ENCODE results near the gene CHRM2. TPM values are rescaled to one million over a fixed set of nuclear protein-coding genes. Genes with fewer than 3 reads are reported as not detected.

CHRM2 gene
- polyA plus RNA-seq, 1 of the 3 experiments (the other 2 are of a cell fraction): 0.23 TPM

DNA sequence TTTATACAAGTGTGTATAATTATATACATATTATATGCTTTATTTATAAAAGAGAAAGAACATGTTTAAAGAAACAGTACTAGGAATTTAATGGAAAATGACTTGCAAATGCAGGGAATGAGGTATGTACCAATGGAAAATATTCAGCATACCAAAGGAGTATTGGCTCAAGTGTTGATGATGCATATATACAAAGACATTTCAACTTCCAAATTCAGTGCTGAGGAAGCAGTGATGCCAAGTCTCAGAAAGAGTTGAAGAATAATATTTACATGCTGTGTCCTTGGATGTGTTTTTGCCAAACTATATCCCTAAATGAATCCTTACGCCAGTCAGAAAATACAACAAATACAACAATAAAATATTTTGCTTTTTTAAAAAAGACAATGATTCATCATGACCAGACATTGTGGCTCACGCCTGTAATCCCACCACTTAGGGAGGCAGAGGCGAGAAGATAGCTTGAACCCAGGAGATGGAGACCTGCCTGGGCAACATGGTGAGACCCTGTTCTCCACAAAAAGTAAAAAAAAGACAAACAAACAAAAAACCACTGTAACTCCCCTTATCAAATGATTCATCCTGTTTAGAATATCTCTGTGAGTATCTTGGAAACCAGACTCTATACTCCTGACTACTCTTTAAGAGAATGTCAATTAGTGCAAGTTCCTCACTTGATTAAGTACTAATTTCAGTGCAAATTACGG lies 157.2 kb downstream of the CHRM2 start:
- TF ChIP-seq FOXJ3 (CRISPR knock-in tag; IDR thresholded peaks at IDR 0.05): no peak
- no peak for TF ChIP-seq IRF3 (IDR thresholded peaks at IDR 0.05; ENCODE audit: low read depth, low read length)
- TF ChIP-seq RXRA (IDR thresholded peaks at IDR 0.05; ENCODE audit: borderline replicate concordance, low read depth): no peak
- Histone ChIP-seq H3K4me2 (no peak overlapping the region), H3K4me1 (ENCODE audit: control insufficient read depth in 1 of 2, insufficient read depth in 2 of 2, low read depth in 1 of 2, low read length in 1 of 2) (no peaks in the 10 kb centered on the region), H3K4me3 (ENCODE audit: low read depth in 2 of 2, low read length in 1 of 2) (no peak overlapping the region), H3K27me3 (ENCODE audit: insufficient read depth) (no peaks in the 10 kb centered on the region), H3K9me2 (no peaks in the 10 kb centered on the region), H2AFZ (ENCODE audit: low read depth) (no peak overlapping the region), H3F3A (replicated peaks; ENCODE audit: insufficient read depth) (no peaks in the 10 kb centered on the region), H3K79me2 (ENCODE audit: insufficient read depth) (no peaks in the 10 kb centered on the region), H3K9ac (no peak overlapping the region), H3K36me3 (replicated peaks in 1 of 2; ENCODE audit: control insufficient read depth in 1 of 2, insufficient read depth in 2 of 2, low read length in 1 of 2) (no peaks in the 10 kb centered on the region), H4K20me1 (ENCODE audit: insufficient read depth) (no peaks in the 10 kb centered on the region), H3K27ac (ENCODE audit: low read depth in 2 of 2, low read length in 1 of 2) (no peak overlapping the region), H3K9me3 (no peaks in the 10 kb centered on the region)
- DNase-seq: no peak
- 46% methylated on average over 4 of the region's 4 CpGs for WGBS (ENCODE audit: low lambda C conversion rate)
- POLR2A ChIA-PET: no interaction called here
- CTCF ChIA-PET: interaction anchor here (1.3 kb wide), 1 partner anchor 10 kb away, joined by 3 read pairs; no protein-coding TSS in a partner anchor

DNA sequence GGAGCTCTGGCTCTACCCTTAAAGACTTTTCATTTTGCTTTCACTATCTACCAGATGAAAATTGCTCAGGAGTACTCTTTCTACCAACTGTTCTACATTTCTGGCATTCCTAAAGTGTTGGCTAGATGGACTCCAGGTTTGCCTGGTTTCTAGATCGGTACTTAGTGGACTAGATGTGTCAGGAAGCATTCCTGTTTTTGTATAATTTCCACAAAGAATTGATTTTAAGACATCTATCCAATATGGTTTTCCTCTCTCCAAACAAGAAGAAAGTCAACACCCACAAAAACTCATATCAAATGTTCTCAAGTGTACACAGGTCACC lies 157.7 kb downstream of the CHRM2 start:
- DNase-seq: no peak
- Histone ChIP-seq H3K36me3 (replicated peaks in 1 of 2; ENCODE audit: control insufficient read depth in 1 of 2, insufficient read depth in 2 of 2, low read length in 1 of 2) (no peaks in the 10 kb centered on the region), H3K4me2 (no peak overlapping the region), H3K4me1 (ENCODE audit: control insufficient read depth in 1 of 2, insufficient read depth in 2 of 2, low read depth in 1 of 2, low read length in 1 of 2) (no peaks in the 10 kb centered on the region), H3K27ac (ENCODE audit: low read depth in 2 of 2, low read length in 1 of 2) (no peak overlapping the region), H3K9ac (no peak overlapping the region), H3F3A (replicated peaks; ENCODE audit: insufficient read depth) (no peaks in the 10 kb centered on the region), H3K27me3 (ENCODE audit: insufficient read depth) (no peaks in the 10 kb centered on the region), H3K9me3 (no peaks in the 10 kb centered on the region), H3K4me3 (ENCODE audit: low read depth in 2 of 2, low read length in 1 of 2) (no peak overlapping the region), H4K20me1 (ENCODE audit: insufficient read depth) (no peaks in the 10 kb centered on the region), H3K79me2 (ENCODE audit: insufficient read depth) (no peaks in the 10 kb centered on the region), H3K9me2 (no peaks in the 10 kb centered on the region), H2AFZ (ENCODE audit: low read depth) (no peak overlapping the region)
- POLR2A ChIA-PET: no interaction called here
- WGBS (ENCODE audit: low lambda C conversion rate): 48% methylated on average over 1 of the region's 1 CpG
- CTCF ChIA-PET: interaction anchor here (1.3 kb wide), 1 partner anchor 11 kb away, joined by 3 read pairs; no protein-coding TSS in a partner anchor
- TF ChIP-seq MEF2A (IDR thresholded peaks at IDR 0.05; ENCODE audit: borderline replicate concordance, low read depth) (no peak), CTCF (IDR thresholded peaks at IDR 0.05) (no peak), RCOR1 (IDR thresholded peaks at IDR 0.05; ENCODE audit: low read length) (no peak), EZH2phosphoT487 (IDR thresholded peaks at IDR 0.05; ENCODE audit: borderline replicate concordance, low read depth) (no peak), POLR2AphosphoS5 (IDR thresholded peaks at IDR 0.05; ENCODE audit: low read depth, low read length) (no peak), TEAD4 (IDR thresholded peaks at IDR 0.05; ENCODE audit: borderline replicate concordance, insufficient read depth) (no peak), RFX5 (IDR thresholded peaks at IDR 0.05; ENCODE audit: low read length) (no peak), NRF1 (IDR thresholded peaks at IDR 0.05; ENCODE audit: low read depth, low read length) (no peak), USF2 (IDR thresholded peaks at IDR 0.05; ENCODE audit: borderline replicate concordance, low read depth, low read length) (no peak), MXI1 (IDR thresholded peaks at IDR 0.05; ENCODE audit: low read depth, low read length) (no peak), JUND (IDR thresholded peaks at IDR 0.05) (no peak), RXRA (IDR thresholded peaks at IDR 0.05; ENCODE audit: borderline replicate concordance, low read depth) (no peak), USF1 (IDR thresholded peaks at IDR 0.05; ENCODE audit: borderline replicate concordance, low read depth) (no peak), FOSL2 (IDR thresholded peaks at IDR 0.05; ENCODE audit: borderline replicate concordance, low read depth) (no peak), ELF1 (IDR thresholded peaks at IDR 0.05) (no peak), TCF12 (IDR thresholded peaks at IDR 0.05) (no peak), GATA2 (CRISPR knock-in tag; IDR thresholded peaks at IDR 0.05) (no peak), GABPA (IDR thresholded peaks at IDR 0.05; ENCODE audit: low read depth) (no peak)
